Panc1 (cell line): Measurements from ENCODE around the gene LRRC70. TPM values are rescaled to one million over a fixed set of nuclear protein-coding genes. Genes with fewer than 3 reads are reported as not detected.

Experiments used
- ATAC-seq: fragments of 200-7000 bp; cut with Tn5 transposase; 2 replicates; pipeline ENCODE4 v1.9.1; 2020; ENCODE audit warnings: mild to moderate bottlenecking, moderate library complexity
- BruUV-seq: library from RNA; stranded (reverse); fragments of 400-500 nt; replicated peaks from 2 replicates; lab custom pipeline; 2021; lab: Mats Ljungman, UMichigan
- CTCF ChIA-PET: fragments of 300-600 bp; sonication (Branson Sonifier 250); formaldehyde crosslinking; loops from one replicate; lab custom pipeline; 2022; ENCODE audit warnings: antibody characterized with exemption; lab: Charles Lee
- POLR2A ChIA-PET: fragments of 300-600 bp; sonication (Branson Sonifier 250); formaldehyde crosslinking; loops from one replicate; lab custom pipeline; 2022; ENCODE audit warnings: antibody characterized with exemption; lab: Charles Lee
- DNase-seq: peaks from one replicate; pipeline ENCODE4 v3.0.0-alpha.2; 2010; ENCODE audit warnings: low read depth, low spot score
- H3K27ac ChIP-seq: 2 replicates; pipeline ENCODE4 v1.5.1; 2011; ENCODE audit warnings: mild to moderate bottlenecking, low read length, inconsistent platforms
- H3K27me3 ChIP-seq: fragments of 200-500 bp; sonication (Bioruptor generic); 2 replicates; pipeline ENCODE4 v1.6.0; 2014; ENCODE audit warnings: low read length, inconsistent platforms; ENCODE audit not compliant: control insufficient read depth, insufficient read depth
- H3K36me3 ChIP-seq: fragments of 200-500 bp; sonication (Bioruptor generic); 2 replicates; pipeline ENCODE4 v1.5.1; 2014; ENCODE audit warnings: inconsistent platforms, mild to moderate bottlenecking, low read length, moderate library complexity; ENCODE audit not compliant: control insufficient read depth, insufficient read depth
- H3K4me1 ChIP-seq: 2 replicates; pipeline ENCODE4 v1.5.1; 2011; ENCODE audit warnings: inconsistent platforms, mild to moderate bottlenecking, low read length, moderate library complexity; ENCODE audit not compliant: control insufficient read depth, insufficient read depth
- H3K4me3 ChIP-seq, 2 experiments: 2 replicates each; pipeline ENCODE4 v1.5.1; 2011 to 2012; ENCODE audit warnings: low read depth in 2 of 2, low read length in 2 of 2, mild to moderate bottlenecking in 2 of 2, inconsistent platforms in 1 of 2, moderate library complexity in 1 of 2
- H3K9me3 ChIP-seq: fragments of 200-500 bp; sonication (Bioruptor generic); 2 replicates; pipeline ENCODE4 v1.5.1; 2014; ENCODE audit warnings: low read depth, mild to moderate bottlenecking, inconsistent platforms, low read length, moderate library complexity; ENCODE audit not compliant: control insufficient read depth, insufficient read depth
- POLR2AphosphoS5 ChIP-seq: IDR thresholded peaks from 2 replicates; pipeline ENCODE4 v1.6.1; 2012; ENCODE audit warnings: mild to moderate bottlenecking, low read depth, low read length, moderate library complexity
- SIN3A ChIP-seq: IDR thresholded peaks from 2 replicates; pipeline ENCODE4 v1.6.1; 2012; ENCODE audit warnings: low read depth, mild to moderate bottlenecking, low read length, moderate library complexity, borderline replicate concordance; ENCODE audit not compliant: insufficient read depth
- TCF7L2 ChIP-seq: IDR thresholded peaks from 2 replicates; pipeline ENCODE4 v1.6.1; 2011; ENCODE audit warnings: mild to moderate bottlenecking, low read depth, low read length, inconsistent platforms
- in situ Hi-C: cut with HindIII; loops from 2 replicates; pipeline ENCODE4 v1.10.0; 2016; ENCODE audit warnings: low sequenced_read_pairs, low pct_unique_long_range_greater_than_20kb
- intact Hi-C: fragments of 100-400 bp; cut with micrococcal nuclease; formaldehyde crosslinking; loops from one replicate; pipeline ENCODE4 v1.10.0; 2022; ENCODE audit not compliant: unreplicated experiment
- total RNA-seq: library from RNA; stranded (reverse); gene quantifications from one replicate; pipeline ENCODE4 v1.2.1, GENCODE V29; 2021; ENCODE audit not compliant: unreplicated experiment
- TF ChIP-seq, protein P1 (sequence below), 2 experiments: IDR thresholded peaks; 2 replicates each; pipeline ENCODE4 v1.6.1; 2011 to 2012; ENCODE audit warnings: low read depth in 2 of 2, control low read depth in 1 of 2, low read length in 1 of 2, mild to moderate bottlenecking in 1 of 2, moderate library complexity in 1 of 2; ENCODE audit not compliant: insufficient read depth in 1 of 2
- TF ChIP-seq, protein P2 (sequence below): fragments of 450-650 bp; IDR thresholded peaks from 2 replicates; pipeline ENCODE4 v1.5.1; 2017; ENCODE audit warnings: mild to moderate bottlenecking

LRRC70 gene
- total RNA-seq, 1 experiment from 2014 or later: 0.13 TPM

GRCh38 chr5:62569470-62569869 is 9.1 kb upstream of the LRRC70 start:
- Histone ChIP-seq H3K4me1 (no peaks in the 10 kb centered on the region), H3K27me3 (no peaks in the 10 kb centered on the region), H3K36me3 (no peaks in the 10 kb centered on the region), H3K27ac (no peak overlapping the region), H3K4me3 (no peak overlapping the region), H3K9me3 (no peaks in the 10 kb centered on the region)
- in situ Hi-C loops (no loop called here), intact Hi-C loops (no loop called here)
- CTCF ChIA-PET: no interaction called here
- no peak for TF ChIP-seq TCF7L2
- TF ChIP-seq, protein P1, sequence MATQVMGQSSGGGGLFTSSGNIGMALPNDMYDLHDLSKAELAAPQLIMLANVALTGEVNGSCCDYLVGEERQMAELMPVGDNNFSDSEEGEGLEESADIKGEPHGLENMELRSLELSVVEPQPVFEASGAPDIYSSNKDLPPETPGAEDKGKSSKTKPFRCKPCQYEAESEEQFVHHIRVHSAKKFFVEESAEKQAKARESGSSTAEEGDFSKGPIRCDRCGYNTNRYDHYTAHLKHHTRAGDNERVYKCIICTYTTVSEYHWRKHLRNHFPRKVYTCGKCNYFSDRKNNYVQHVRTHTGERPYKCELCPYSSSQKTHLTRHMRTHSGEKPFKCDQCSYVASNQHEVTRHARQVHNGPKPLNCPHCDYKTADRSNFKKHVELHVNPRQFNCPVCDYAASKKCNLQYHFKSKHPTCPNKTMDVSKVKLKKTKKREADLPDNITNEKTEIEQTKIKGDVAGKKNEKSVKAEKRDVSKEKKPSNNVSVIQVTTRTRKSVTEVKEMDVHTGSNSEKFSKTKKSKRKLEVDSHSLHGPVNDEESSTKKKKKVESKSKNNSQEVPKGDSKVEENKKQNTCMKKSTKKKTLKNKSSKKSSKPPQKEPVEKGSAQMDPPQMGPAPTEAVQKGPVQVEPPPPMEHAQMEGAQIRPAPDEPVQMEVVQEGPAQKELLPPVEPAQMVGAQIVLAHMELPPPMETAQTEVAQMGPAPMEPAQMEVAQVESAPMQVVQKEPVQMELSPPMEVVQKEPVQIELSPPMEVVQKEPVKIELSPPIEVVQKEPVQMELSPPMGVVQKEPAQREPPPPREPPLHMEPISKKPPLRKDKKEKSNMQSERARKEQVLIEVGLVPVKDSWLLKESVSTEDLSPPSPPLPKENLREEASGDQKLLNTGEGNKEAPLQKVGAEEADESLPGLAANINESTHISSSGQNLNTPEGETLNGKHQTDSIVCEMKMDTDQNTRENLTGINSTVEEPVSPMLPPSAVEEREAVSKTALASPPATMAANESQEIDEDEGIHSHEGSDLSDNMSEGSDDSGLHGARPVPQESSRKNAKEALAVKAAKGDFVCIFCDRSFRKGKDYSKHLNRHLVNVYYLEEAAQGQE (IDR thresholded peaks at IDR 0.05; ENCODE audit: insufficient read depth in 1 of 2, low read depth in 2 of 2, low read length in 1 of 2): no peak
- no peak for TF ChIP-seq POLR2AphosphoS5
- TF ChIP-seq, protein P2, sequence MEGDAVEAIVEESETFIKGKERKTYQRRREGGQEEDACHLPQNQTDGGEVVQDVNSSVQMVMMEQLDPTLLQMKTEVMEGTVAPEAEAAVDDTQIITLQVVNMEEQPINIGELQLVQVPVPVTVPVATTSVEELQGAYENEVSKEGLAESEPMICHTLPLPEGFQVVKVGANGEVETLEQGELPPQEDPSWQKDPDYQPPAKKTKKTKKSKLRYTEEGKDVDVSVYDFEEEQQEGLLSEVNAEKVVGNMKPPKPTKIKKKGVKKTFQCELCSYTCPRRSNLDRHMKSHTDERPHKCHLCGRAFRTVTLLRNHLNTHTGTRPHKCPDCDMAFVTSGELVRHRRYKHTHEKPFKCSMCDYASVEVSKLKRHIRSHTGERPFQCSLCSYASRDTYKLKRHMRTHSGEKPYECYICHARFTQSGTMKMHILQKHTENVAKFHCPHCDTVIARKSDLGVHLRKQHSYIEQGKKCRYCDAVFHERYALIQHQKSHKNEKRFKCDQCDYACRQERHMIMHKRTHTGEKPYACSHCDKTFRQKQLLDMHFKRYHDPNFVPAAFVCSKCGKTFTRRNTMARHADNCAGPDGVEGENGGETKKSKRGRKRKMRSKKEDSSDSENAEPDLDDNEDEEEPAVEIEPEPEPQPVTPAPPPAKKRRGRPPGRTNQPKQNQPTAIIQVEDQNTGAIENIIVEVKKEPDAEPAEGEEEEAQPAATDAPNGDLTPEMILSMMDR: no peak
- no peak for TF ChIP-seq SIN3A
- BruUV-seq: no TSS peak
- no peak for ATAC-seq
- DNase-seq: no peak
- POLR2A ChIA-PET: no interaction called here

GRCh38 chr5:62572918-62573514 is 5.6 kb upstream of the LRRC70 start:
- H3K27ac ChIP-seq: no peak overlapping the region
- no peak for TF ChIP-seq POLR2AphosphoS5
- TF ChIP-seq, protein P1 (IDR thresholded peaks at IDR 0.05; ENCODE audit: insufficient read depth in 1 of 2, low read depth in 2 of 2, low read length in 1 of 2): no peak
- TF ChIP-seq TCF7L2: no peak
- TF ChIP-seq SIN3A: no peak
- TF ChIP-seq, protein P2: no peak
- ATAC-seq (no peak), DNase-seq (no peak)
- H3K4me3 ChIP-seq: no peak overlapping the region
- no peaks in the 10 kb centered on the region for H3K4me1 ChIP-seq
- ChIA-PET CTCF (no interaction called here), POLR2A (interaction anchor here (0.7 kb wide), 1 partner anchor 26 kb away, joined by 3 read pairs; no protein-coding TSS in a partner anchor)
- intact Hi-C loops: no loop called here
- H3K9me3 ChIP-seq: no peaks in the 10 kb centered on the region
- BruUV-seq: no TSS peak
- no peaks in the 10 kb centered on the region for H3K27me3 ChIP-seq
- H3K36me3 ChIP-seq: no peaks in the 10 kb centered on the region
- in situ Hi-C loops: no loop called here
